ENCODE data around the gene OPN1SW.

DNA sequence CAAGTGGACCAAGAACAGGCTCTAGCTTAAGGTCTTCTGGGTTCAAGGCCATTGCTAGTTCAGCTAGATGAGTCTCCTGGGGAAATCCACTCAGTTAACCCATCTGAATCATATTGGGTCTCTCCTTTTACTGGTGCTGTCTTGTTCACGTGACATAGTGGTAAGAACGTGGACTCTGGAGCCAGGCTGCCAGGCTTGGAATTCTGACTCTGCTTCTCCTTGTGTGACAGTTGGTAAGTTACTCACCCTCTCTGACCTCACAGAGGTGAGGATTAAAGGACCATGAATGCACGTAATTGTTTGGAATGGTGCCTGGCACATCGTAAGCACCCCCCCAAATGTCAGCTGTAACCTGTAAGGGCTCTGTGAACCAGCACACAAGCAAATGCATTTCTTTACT is 46.1 kb downstream of the OPN1SW start:
- TF ChIP-seq POLR2A (IDR thresholded peaks at IDR 0.05; ENCODE audit: low read depth, low read length) (no peak), POLR2AphosphoS5 (IDR thresholded peaks at IDR 0.05; ENCODE audit: low read depth, low read length) (no peak)

All from GM12892 (cell line).